NCI-H524 treated with DMSO at 0.1 percent for 48 hours (cell line): Measurements from ENCODE around the gene NCS1.
A peak's percentile ranks its signal among the peaks of the same experiment; 100 is the strongest.

ENCODE experiments used
- DNase-seq: peaks from one replicate; lab custom pipeline; 2025; lab: John Stamatoyannopoulos, UW

Gene NCS1

GRCh38 chr9:130172161-130172857 lies at the start of gene NCS1:
NCS1 (plus strand) TSS chr9:130172404; CDS start chr9:130172664, 260 bp downstream.
- DNase-seq = no peak

GRCh38 chr9:130122456-130122855 lies 49.7 kb upstream of the NCS1 start:
- no peak for DNase-seq

- DNase-seq = no peak
Observed at GRCh38 chr9:130124085-130124860, 47.9 kb upstream of the NCS1 start.

- DNase-seq = no peak
Observed at GRCh38 chr9:130126721-130127433, 45.3 kb upstream of the NCS1 start.

GRCh38 chr9:130128251-130128650 lies 44.0 kb upstream of the NCS1 start:
- DNase-seq = no peak

- no peak for DNase-seq
Observed at GRCh38 chr9:130128733-130129431, 43.3 kb upstream of the NCS1 start.

GRCh38 chr9:130129432-130130061 lies 42.7 kb upstream of the NCS1 start:
- no peak for DNase-seq

GRCh38 chr9:130132746-130133145 lies 39.5 kb upstream of the NCS1 start:
- no peak for DNase-seq

GRCh38 chr9:130137081-130137640 lies 35.0 kb upstream of the NCS1 start:
- DNase-seq = no peak

GRCh38 chr9:130137641-130138081 lies 34.5 kb upstream of the NCS1 start:
- no peak for DNase-seq

- no peak for DNase-seq
Observed at GRCh38 chr9:130138171-130138653, 34.0 kb upstream of the NCS1 start.

GRCh38 chr9:130138791-130139190 lies 33.4 kb upstream of the NCS1 start:
- DNase-seq = no peak

- DNase-seq = peak; percentile 62
Observed at GRCh38 chr9:130139251-130139650, 33.0 kb upstream of the NCS1 start.

GRCh38 chr9:130140706-130141105 lies 31.5 kb upstream of the NCS1 start:
- no peak for DNase-seq

- no peak for DNase-seq
Observed at GRCh38 chr9:130142056-130142455, 30.1 kb upstream of the NCS1 start.

- DNase-seq = no peak
Observed at GRCh38 chr9:130142641-130143040, 29.6 kb upstream of the NCS1 start.

- no peak for DNase-seq
Observed at GRCh38 chr9:130143279-130143893, 28.8 kb upstream of the NCS1 start.

GRCh38 chr9:130143958-130144366 lies 28.2 kb upstream of the NCS1 start:
- no peak for DNase-seq

- no peak for DNase-seq
Observed at GRCh38 chr9:130144703-130145102, 27.5 kb upstream of the NCS1 start.

GRCh38 chr9:130145658-130146057 lies 26.5 kb upstream of the NCS1 start:
- DNase-seq = no peak

GRCh38 chr9:130147198-130147597 lies 25.0 kb upstream of the NCS1 start:
- DNase-seq = no peak
